ENCODE results near the gene ZNF792.

Gene ZNF792

DNA sequence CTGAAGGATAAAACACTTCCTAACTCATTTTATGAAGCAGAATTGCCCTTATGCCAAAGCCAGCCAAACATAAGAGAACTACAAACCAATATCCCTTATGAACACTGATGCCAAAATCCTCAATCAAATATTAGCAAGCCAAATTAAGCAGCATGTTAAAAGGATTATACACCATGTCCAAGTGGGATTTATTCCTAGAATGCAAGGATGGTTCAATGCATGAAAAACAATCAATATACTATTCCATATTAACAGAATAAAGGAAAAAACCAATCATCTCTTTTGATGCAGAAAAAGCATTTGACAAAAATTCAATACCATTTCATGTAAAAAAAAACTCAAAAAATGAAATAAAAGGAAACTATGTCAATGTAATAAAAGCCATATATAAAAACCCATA, 10.9 kb downstream of the ZNF792 start:
- Histone ChIP-seq H2AK5ac (ENCODE audit: low read length) (no peak overlapping the region), H3K23ac (ENCODE audit: low read length) (no peak overlapping the region), H3K4me2 (ENCODE audit: low read length) (no peak overlapping the region), H2BK5ac (ENCODE audit: low read depth, low read length, poor library complexity) (no peak overlapping the region), H3K79me2 (ENCODE audit: control insufficient read depth, insufficient read depth, low read length, poor library complexity) (no peaks in the 10 kb centered on the region), H4K12ac (ENCODE audit: low read depth, low read length) (no peak overlapping the region), H3K79me1 (ENCODE audit: low read length) (no peaks in the 10 kb centered on the region), H3K27me3 (ENCODE audit: insufficient read depth, low read length) (no peaks in the 10 kb centered on the region), H3K14ac (ENCODE audit: low read length) (no peak overlapping the region), H3K9me3 (ENCODE audit: insufficient read depth, low read depth, low read length) (peaks cover 13% of the 10 kb centered on the region), H4K91ac (ENCODE audit: low read depth, low read length) (no peak overlapping the region), H2BK120ac (ENCODE audit: insufficient read depth, low read length, poor library complexity) (no peak overlapping the region), H2BK12ac (ENCODE audit: low read length) (no peak overlapping the region), H2AFZ (ENCODE audit: insufficient read depth, low read length, poor library complexity) (no peak overlapping the region), H3K4ac (ENCODE audit: low read depth, low read length) (no peak overlapping the region), H3K36me3 (ENCODE audit: control insufficient read depth in 1 of 2, insufficient read depth in 2 of 2, low read length in 2 of 2) (peaks cover 6 to 9% of the 10 kb centered on the region in 2 experiments), H3K27ac (ENCODE audit: low read depth, low read length) (no peak overlapping the region), H3K4me3 (ENCODE audit: low read depth, low read length) (no peak overlapping the region), H3K18ac (ENCODE audit: low read length) (no peak overlapping the region), H3K4me1 (ENCODE audit: control insufficient read depth in 1 of 2, insufficient read depth in 2 of 2, low read length in 2 of 2) (no peaks in the 10 kb centered on the region), H4K8ac (ENCODE audit: low read depth, low read length) (no peak overlapping the region), H3K9ac (ENCODE audit: low read length) (no peak overlapping the region)
- DNase-seq = no peak

DNA sequence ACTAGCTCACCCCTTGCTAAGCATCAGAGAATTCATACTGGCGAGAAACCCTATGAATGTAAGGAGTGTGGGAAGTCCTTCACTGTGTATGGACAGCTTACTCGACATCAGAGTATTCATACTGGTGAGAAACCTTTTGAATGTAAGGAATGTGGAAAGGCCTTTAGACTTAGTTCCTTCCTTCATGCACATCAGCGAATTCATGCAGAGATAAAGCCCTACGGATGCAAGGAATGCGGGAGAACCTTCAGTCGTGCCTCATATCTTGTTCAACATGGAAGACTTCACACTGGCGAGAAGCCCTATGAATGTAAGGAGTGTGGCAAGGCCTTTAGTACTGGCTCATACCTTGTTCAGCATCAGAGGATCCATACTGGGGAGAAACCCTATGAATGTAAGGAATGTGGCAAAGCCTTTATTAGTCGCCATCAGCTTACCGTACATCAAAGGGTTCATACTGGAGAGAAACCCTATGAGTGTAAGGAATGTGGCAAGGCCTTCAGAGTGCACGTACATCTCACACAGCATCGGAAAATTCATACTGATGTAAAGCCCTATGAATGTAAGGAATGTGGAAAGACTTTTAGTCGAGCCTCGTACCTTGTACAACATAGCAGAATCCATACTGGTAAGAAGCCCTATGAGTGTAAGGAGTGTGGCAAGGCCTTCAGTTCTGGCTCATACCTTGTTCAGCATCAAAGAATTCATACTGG, 20.0 kb downstream of the ZNF792 start:
- no peaks in the 10 kb centered on the region for H3K27me3 ChIP-seq (ENCODE audit: insufficient read depth, low read length)
- no peak overlapping the region for H3K4me3 ChIP-seq (ENCODE audit: low read depth, low read length)
- H3K36me3 ChIP-seq (ENCODE audit: control insufficient read depth in 1 of 2, insufficient read depth in 2 of 2, low read length in 2 of 2) = peaks cover 3 to 12% of the 10 kb centered on the region in 2 experiments
- H3K27ac ChIP-seq (ENCODE audit: low read depth, low read length) = no peak overlapping the region
- no peak overlapping the region for H3K4ac ChIP-seq (ENCODE audit: low read depth, low read length)
- no peaks in the 10 kb centered on the region for H3K79me1 ChIP-seq (ENCODE audit: low read length)
- H3K9me3 ChIP-seq (ENCODE audit: insufficient read depth, low read depth, low read length) = peaks cover 5% of the 10 kb centered on the region
- H2BK5ac ChIP-seq (ENCODE audit: low read depth, low read length, poor library complexity) = no peak overlapping the region
- WGBS (ENCODE audit: extremely low coverage, insufficient coverage, insufficient read length) = no CpG with 5 or more reads among the region's 13 CpGs
- no peak overlapping the region for H2BK120ac ChIP-seq (ENCODE audit: insufficient read depth, low read length, poor library complexity)
- H3K9ac ChIP-seq (ENCODE audit: low read length) = no peak overlapping the region
- no peak overlapping the region for H2AFZ ChIP-seq (ENCODE audit: insufficient read depth, low read length, poor library complexity)
- H3K4me2 ChIP-seq (ENCODE audit: low read length) = no peak overlapping the region
- H2BK12ac ChIP-seq (ENCODE audit: low read length) = no peak overlapping the region
- H4K91ac ChIP-seq (ENCODE audit: low read depth, low read length) = no peak overlapping the region
- H3K23ac ChIP-seq (ENCODE audit: low read length) = no peak overlapping the region
- no peak overlapping the region for H2AK5ac ChIP-seq (ENCODE audit: low read length)
- H3K14ac ChIP-seq (ENCODE audit: low read length) = no peak overlapping the region
- peak; percentile 85 to 92 for DNase-seq
- H3K18ac ChIP-seq (ENCODE audit: low read length) = no peak overlapping the region
- H4K8ac ChIP-seq (ENCODE audit: low read depth, low read length) = no peak overlapping the region
- no peaks in the 10 kb centered on the region for H3K4me1 ChIP-seq (ENCODE audit: control insufficient read depth in 1 of 2, insufficient read depth in 2 of 2, low read length in 2 of 2)
- no peaks in the 10 kb centered on the region for H3K79me2 ChIP-seq (ENCODE audit: control insufficient read depth, insufficient read depth, low read length, poor library complexity)
- H4K12ac ChIP-seq (ENCODE audit: low read depth, low read length) = no peak overlapping the region

DNA sequence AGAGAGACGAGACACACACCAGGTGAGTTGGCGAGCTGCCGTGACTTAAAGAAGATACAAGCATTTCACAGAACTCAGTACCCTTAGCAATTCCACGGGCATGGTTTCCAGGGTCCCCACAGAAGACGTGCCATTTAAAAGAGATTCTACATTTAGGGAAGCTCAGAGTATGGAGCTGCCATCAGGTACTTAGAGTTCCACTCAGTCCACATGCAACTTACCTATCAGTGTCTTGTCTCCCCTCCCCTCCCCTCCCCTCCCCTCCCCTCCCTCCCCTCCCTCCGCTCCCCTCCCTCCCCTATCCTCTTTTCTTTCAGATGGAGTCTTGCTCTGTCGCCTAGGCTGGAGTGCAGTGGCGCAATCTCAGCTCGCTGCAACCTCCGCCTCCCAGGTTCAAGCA, 25.1 kb downstream of the ZNF792 start:
- Histone ChIP-seq H3K18ac (ENCODE audit: low read length) (no peak overlapping the region), H3K36me3 (ENCODE audit: control insufficient read depth in 1 of 2, insufficient read depth in 2 of 2, low read length in 2 of 2) (peaks cover 5 to 11% of the 10 kb centered on the region in 2 experiments), H3K9ac (ENCODE audit: low read length) (no peak overlapping the region), H3K27me3 (ENCODE audit: insufficient read depth, low read length) (no peaks in the 10 kb centered on the region), H3K4me2 (ENCODE audit: low read length) (no peak overlapping the region), H3K27ac (ENCODE audit: low read depth, low read length) (no peak overlapping the region), H4K91ac (ENCODE audit: low read depth, low read length) (no peak overlapping the region), H3K79me1 (ENCODE audit: low read length) (no peaks in the 10 kb centered on the region), H3K4ac (ENCODE audit: low read depth, low read length) (no peak overlapping the region), H3K9me3 (ENCODE audit: insufficient read depth, low read depth, low read length) (peaks cover 2% of the 10 kb centered on the region), H4K8ac (ENCODE audit: low read depth, low read length) (no peak overlapping the region), H3K79me2 (ENCODE audit: control insufficient read depth, insufficient read depth, low read length, poor library complexity) (no peaks in the 10 kb centered on the region), H3K4me3 (ENCODE audit: low read depth, low read length) (no peak overlapping the region), H3K23ac (ENCODE audit: low read length) (no peak overlapping the region), H2BK5ac (ENCODE audit: low read depth, low read length, poor library complexity) (no peak overlapping the region), H2BK12ac (ENCODE audit: low read length) (no peak overlapping the region), H3K4me1 (ENCODE audit: control insufficient read depth in 1 of 2, insufficient read depth in 2 of 2, low read length in 2 of 2) (no peaks in the 10 kb centered on the region), H2AFZ (ENCODE audit: insufficient read depth, low read length, poor library complexity) (no peak overlapping the region), H2BK120ac (ENCODE audit: insufficient read depth, low read length, poor library complexity) (no peak overlapping the region), H2AK5ac (ENCODE audit: low read length) (no peak overlapping the region), H4K12ac (ENCODE audit: low read depth, low read length) (no peak overlapping the region), H3K14ac (ENCODE audit: low read length) (no peak overlapping the region)
- no peak for DNase-seq
- no CpG with 5 or more reads among the region's 10 CpGs for WGBS (ENCODE audit: extremely low coverage, insufficient coverage, insufficient read length)

DNA sequence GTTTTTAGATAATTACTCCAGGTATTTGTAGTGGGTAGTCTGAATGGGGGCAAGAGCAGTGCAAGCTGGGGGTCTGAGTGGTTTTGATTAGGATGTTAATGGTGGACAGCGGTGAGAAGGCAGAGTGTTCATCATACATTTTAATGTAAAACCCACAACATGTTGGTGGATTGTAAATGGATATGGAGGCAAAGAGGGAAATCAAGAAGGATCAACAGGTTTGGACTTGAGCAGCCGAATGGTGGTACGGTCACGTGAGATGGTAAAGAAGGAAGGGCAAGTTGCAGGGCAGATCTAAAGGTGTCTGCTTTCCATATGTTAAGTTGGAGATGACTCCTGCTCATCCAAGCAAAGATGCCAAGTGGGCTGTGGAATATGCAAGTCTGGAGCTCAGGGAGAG, 27.8 kb downstream of the ZNF792 start:
- Histone ChIP-seq H2BK12ac (ENCODE audit: low read length) (no peak overlapping the region), H3K9me3 (ENCODE audit: insufficient read depth, low read depth, low read length) (no peaks in the 10 kb centered on the region), H3K9ac (ENCODE audit: low read length) (no peak overlapping the region), H3K4me3 (ENCODE audit: low read depth, low read length) (no peak overlapping the region), H3K79me2 (ENCODE audit: control insufficient read depth, insufficient read depth, low read length, poor library complexity) (no peaks in the 10 kb centered on the region), H2BK120ac (ENCODE audit: insufficient read depth, low read length, poor library complexity) (no peak overlapping the region), H3K18ac (ENCODE audit: low read length) (no peak overlapping the region), H3K14ac (ENCODE audit: low read length) (no peak overlapping the region), H3K79me1 (ENCODE audit: low read length) (no peaks in the 10 kb centered on the region), H4K8ac (ENCODE audit: low read depth, low read length) (no peak overlapping the region), H2BK5ac (ENCODE audit: low read depth, low read length, poor library complexity) (no peak overlapping the region), H3K23ac (ENCODE audit: low read length) (no peak overlapping the region), H4K12ac (ENCODE audit: low read depth, low read length) (no peak overlapping the region), H3K4me2 (ENCODE audit: low read length) (no peak overlapping the region), H2AFZ (ENCODE audit: insufficient read depth, low read length, poor library complexity) (no peak overlapping the region), H3K36me3 (ENCODE audit: control insufficient read depth in 1 of 2, insufficient read depth in 2 of 2, low read length in 2 of 2) (peaks cover 2 to 8% of the 10 kb centered on the region in 2 experiments), H2AK5ac (ENCODE audit: low read length) (no peak overlapping the region), H3K27me3 (ENCODE audit: insufficient read depth, low read length) (no peaks in the 10 kb centered on the region), H3K4me1 (ENCODE audit: control insufficient read depth in 1 of 2, insufficient read depth in 2 of 2, low read length in 2 of 2) (no peaks in the 10 kb centered on the region), H3K27ac (ENCODE audit: low read depth, low read length) (no peak overlapping the region), H3K4ac (ENCODE audit: low read depth, low read length) (no peak overlapping the region), H4K91ac (ENCODE audit: low read depth, low read length) (no peak overlapping the region)
- no peak for DNase-seq
- WGBS (ENCODE audit: extremely low coverage, insufficient coverage, insufficient read length) = no CpG with 5 or more reads among the region's 4 CpGs

All from trophoblast cell (in vitro differentiated cells and primary cell).